Upper lobe of left lung (tissue), 6 donors: ENCODE data around the gene NT5DC4. TPM values are rescaled to one million over a fixed set of nuclear protein-coding genes. Genes with fewer than 3 reads are reported as not detected.

Experiments used
- ATAC-seq, 2 donors: fragments of 200-7000 bp; cut with Tn5 transposase; one replicate each; pipeline ENCODE4 v1.9.1; 2022; ENCODE audit warnings: mild to moderate bottlenecking in 2 of 2, moderate library complexity in 2 of 2; ENCODE audit not compliant: low FRiP score in 2 of 2
- DNase-seq, 2 donors: peaks; one replicate each; pipeline ENCODE4 v3.0.0-alpha.2; 2019 to 2020
- H3K27ac ChIP-seq, 4 donors: fragments of 200-600 bp; sonication (generic); one replicate each; pipeline ENCODE4 v1.5.1; 2016 to 2019
- H3K27me3 ChIP-seq, 4 donors: fragments of 200-600 bp; sonication (generic); one replicate each; pipeline ENCODE4 v1.5.1; 2017 to 2019
- H3K36me3 ChIP-seq, 4 donors: fragments of 200-600 bp; sonication (generic); one replicate each; pipeline ENCODE4 v1.5.1; 2016 to 2019
- H3K4me1 ChIP-seq, 4 donors: fragments of 200-600 bp; sonication (generic); one replicate each; pipeline ENCODE4 v1.5.1; 2018 to 2019
- H3K4me3 ChIP-seq, 4 donors: fragments of 200-600 bp; sonication (generic); one replicate each; pipeline ENCODE4 v1.5.1; 2017 to 2019; ENCODE audit warnings: mild to moderate bottlenecking in 2 of 4, moderate library complexity in 1 of 4
- H3K9me3 ChIP-seq, 4 donors: fragments of 200-600 bp; sonication (generic); one replicate each; pipeline ENCODE4 v1.5.1; 2018 to 2019
- CTCF ChIP-seq, 6 experiments: fragments of 450-650 bp in 4 of 6; fragments of 200-600 bp in 2 of 6; sonication (generic) in 2 of 6; IDR thresholded peaks; one replicate each; pipeline ENCODE4 v1.5.1; 2016 to 2019; ENCODE audit warnings: antibody characterized with exemption in 6 of 6
- EP300 ChIP-seq, 4 donors: sonication (generic); formaldehyde crosslinking; IDR thresholded peaks; one replicate each; pipeline ENCODE4 v1.5.1; 2017; ENCODE audit warnings: antibody characterized with exemption in 4 of 4, control low read depth in 2 of 4
- POLR2A ChIP-seq, 4 donors: fragments of 450-650 bp; IDR thresholded peaks; one replicate each; pipeline ENCODE4 v1.5.1; 2016 to 2017; ENCODE audit warnings: antibody characterized with exemption in 4 of 4, mild to moderate bottlenecking in 2 of 4
- POLR2AphosphoS5 ChIP-seq, 2 donors: sonication (generic); formaldehyde crosslinking; IDR thresholded peaks; one replicate each; pipeline ENCODE4 v1.5.1; 2017; ENCODE audit warnings: antibody characterized with exemption in 2 of 2
- WGBS, 2 donors: methylation state at CpG; one replicate each; pipeline ENCODE4 v1.1.5; 2017 to 2018; 5-methylcytosine and 5-hydroxymethylcytosine counted together
- total RNA-seq, 6 donors: library from RNA; depleted of rRNA in 4 of 6; stranded (reverse); fragments of >200 nt in 4 of 6; gene quantifications; one replicate each; pipeline versions ENCODE4 v1.1.0 to v1.2.1, GENCODE V29; 2016 to 2021
- donor health status: DM: no; HTN: no; CAD: no; lungs with moderate emphysema.
- donor health status: DM: no; HTN: yes; CAD: no; lungs with severe emphysema.

NT5DC4 gene
- total RNA-seq, 6 donors from 2014 or later = 0.55 to 5.2 (median 1.0) TPM; not detected in 2

GRCh38 chr2:112693596-112693995 lies 27.2 kb upstream of the NT5DC4 start:
- ATAC-seq (no peak), DNase-seq (no peak)
- Histone ChIP-seq H3K4me1 (peaks cover 4 to 27% (median 14%) of the 10 kb centered on the region in 4 donors), H3K4me3 (no peak overlapping the region), H3K36me3 (no peaks in the 10 kb centered on the region), H3K27me3 (no peaks in the 10 kb centered on the region), H3K9me3 (no peaks in the 10 kb centered on the region), H3K27ac (no peak overlapping the region)
- TF ChIP-seq EP300 (IDR thresholded peaks at IDR 0.05) (no peak), POLR2AphosphoS5 (IDR thresholded peaks at IDR 0.05) (no peak), CTCF (IDR thresholded peaks at IDR 0.05) (no peak), POLR2A (IDR thresholded peaks at IDR 0.05) (no peak)
- WGBS, 2 donors = 75 to 80% methylated on average over 9 of the region's 9 CpGs

- H3K4me1 ChIP-seq = peaks cover 4 to 27% (median 14%) of the 10 kb centered on the region in 4 donors
- DNase-seq (peak in 1 of 2 donors; percentile 56), ATAC-seq (no peak)
- WGBS, 2 donors = 96 to 100% methylated on average over 10 to 12 of the region's 12 CpGs
- TF ChIP-seq EP300 (IDR thresholded peaks at IDR 0.05) = no peak
- no peak for TF ChIP-seq POLR2AphosphoS5 (IDR thresholded peaks at IDR 0.05)
- TF ChIP-seq CTCF (IDR thresholded peaks at IDR 0.05) = no peak
- TF ChIP-seq POLR2A (IDR thresholded peaks at IDR 0.05) = no peak
- no peaks in the 10 kb centered on the region for H3K9me3 ChIP-seq
- H3K4me3 ChIP-seq = no peak overlapping the region
- H3K27ac ChIP-seq = no peak overlapping the region
- H3K27me3 ChIP-seq = no peaks in the 10 kb centered on the region
- H3K36me3 ChIP-seq = no peaks in the 10 kb centered on the region
Observed at GRCh38 chr2:112694182-112694581, 26.6 kb upstream of the NT5DC4 start.

- TF ChIP-seq POLR2AphosphoS5 (IDR thresholded peaks at IDR 0.05) (no peak), POLR2A (IDR thresholded peaks at IDR 0.05) (no peak), CTCF (IDR thresholded peaks at IDR 0.05) (no peak)
- H3K36me3 ChIP-seq = no peaks in the 10 kb centered on the region
- DNase-seq (no peak), ATAC-seq (no peak)
- peaks cover 0 to 6% (median 0%) of the 10 kb centered on the region in 4 donors for H3K4me1 ChIP-seq
- H3K4me3 ChIP-seq = no peak overlapping the region
- no peaks in the 10 kb centered on the region for H3K27me3 ChIP-seq
- WGBS, 2 donors = 81 to 82% methylated on average over 3 of the region's 3 CpGs
- peak overlapping the region in 3 of 4 donors; percentile 64 to 79 (median 69) for H3K27ac ChIP-seq
- H3K9me3 ChIP-seq = no peaks in the 10 kb centered on the region
Observed at GRCh38 chr2:112698834-112699515, 21.8 kb upstream of the NT5DC4 start.

- H3K4me1 ChIP-seq = peaks cover 0 to 6% (median 0%) of the 10 kb centered on the region in 4 donors
- no peaks in the 10 kb centered on the region for H3K9me3 ChIP-seq
- no peaks in the 10 kb centered on the region for H3K36me3 ChIP-seq
- H3K27me3 ChIP-seq = no peaks in the 10 kb centered on the region
- ATAC-seq (peak; percentile 43 to 78), DNase-seq (no peak)
- TF ChIP-seq POLR2A (IDR thresholded peaks at IDR 0.05) (no peak), CTCF (IDR thresholded peaks at IDR 0.05) (no peak), EP300 (IDR thresholded peaks at IDR 0.05) (no peak), POLR2AphosphoS5 (IDR thresholded peaks at IDR 0.05) (no peak)
- WGBS, 2 donors = 57 to 63% methylated on average over 3 of the region's 3 CpGs
- H3K27ac ChIP-seq = peak overlapping the region; percentile 61 to 79 (median 66)
- no peak overlapping the region for H3K4me3 ChIP-seq
Observed at GRCh38 chr2:112699984-112700667, 20.7 kb upstream of the NT5DC4 start.
